ENCODE data around the gene NR4A1.
"Not testable (repeated sequence)": the region's sequence is repeated elsewhere in the genome, so short reads cannot be mapped to it uniquely, and the experiment has no call there.

NR4A1 gene

GRCh38 chr12:52097045-52097666 is 45.9 kb downstream of the NR4A1 start:
- DNase-seq (ENCODE audit: low read depth, low spot score) = no peak

GRCh38 chr12:52104431-52105089 is 53.3 kb downstream of the NR4A1 start:
- DNase-seq (ENCODE audit: low read depth, low spot score) = not testable (repeated sequence)

All from activated naive CD8-positive, alpha-beta T cell treated with anti-CD3 and anti-CD28 coated beads, Interleukin-2, amount 50 U/mL, for 16 hours (primary cell).